DOHH2 (cell line): Measurements from ENCODE around the gene NOXO1.

Source experiments
- H3F3A ChIP-seq: fragments of 200-600 bp; sonication (generic), shearing (Covaris generic); 2 replicates; pipeline ENCODE4 v1.6.0; 2016; ENCODE audit warnings: antibody characterized with exemption, mild to moderate bottlenecking; ENCODE audit not compliant: control insufficient read depth, insufficient read depth
- H3K27ac ChIP-seq: fragments of 200-600 bp; sonication (generic); 2 replicates; pipeline ENCODE4 v1.5.1; 2014; ENCODE audit warnings: low read depth, mild to moderate bottlenecking, low read length, moderate library complexity
- H3K27me3 ChIP-seq: fragments of 200-600 bp; sonication (generic); 2 replicates; pipeline ENCODE4 v1.6.1; 2014; ENCODE audit warnings: mild to moderate bottlenecking, low read length, mixed read lengths; ENCODE audit not compliant: control insufficient read depth
- H3K36me3 ChIP-seq: fragments of 200-600 bp; sonication (generic); 2 replicates; pipeline ENCODE4 v1.6.1; 2014; ENCODE audit warnings: mild to moderate bottlenecking, low read length, moderate library complexity, mixed read lengths; ENCODE audit not compliant: control insufficient read depth
- H3K4me1 ChIP-seq: fragments of 200-600 bp; sonication (generic); 2 replicates; pipeline ENCODE4 v1.6.1; 2014; ENCODE audit warnings: mild to moderate bottlenecking, low read length, mixed read lengths; ENCODE audit not compliant: control insufficient read depth
- H3K4me2 ChIP-seq: fragments of 200-600 bp; sonication (generic); 2 replicates; pipeline ENCODE4 v1.6.0; 2014; ENCODE audit warnings: mild to moderate bottlenecking, low read length, moderate library complexity
- H3K4me3 ChIP-seq: fragments of 200-600 bp; sonication (generic); 2 replicates; pipeline ENCODE4 v1.5.1; 2014; ENCODE audit warnings: mild to moderate bottlenecking, low read length, mixed read lengths
- H3K79me2 ChIP-seq: fragments of 200-600 bp; sonication (generic); 2 replicates; pipeline ENCODE4 v1.6.1; 2014; ENCODE audit warnings: mild to moderate bottlenecking, low read length, mixed read lengths; ENCODE audit not compliant: control insufficient read depth
- H3K9me2 ChIP-seq: fragments of 200-600 bp; sonication (generic); replicated peaks from 2 replicates; pipeline ENCODE4 v1.6.1; 2014; ENCODE audit warnings: mild to moderate bottlenecking, low read length, mixed read lengths; ENCODE audit not compliant: control insufficient read depth
- H3K9me3 ChIP-seq: fragments of 200-600 bp; sonication (generic); 2 replicates; pipeline ENCODE4 v1.6.1; 2014; ENCODE audit warnings: antibody characterized with exemption, low read length, mixed read lengths; ENCODE audit not compliant: control insufficient read depth, insufficient read depth
- H4K20me1 ChIP-seq: fragments of 200-600 bp; sonication (generic); 2 replicates; pipeline ENCODE4 v1.6.0; 2014; ENCODE audit warnings: low read depth, mild to moderate bottlenecking, antibody characterized with exemption, low read length, moderate library complexity; ENCODE audit not compliant: control insufficient read depth, insufficient read depth
- EZH2phosphoT487 ChIP-seq: fragments of 200-600 bp; sonication (generic); IDR thresholded peaks from 2 replicates; pipeline ENCODE4 v1.6.1; 2017; ENCODE audit warnings: borderline replicate concordance, mild to moderate bottlenecking, antibody characterized with exemption, low read length, moderate library complexity, mixed read lengths
- TF ChIP-seq, protein P1 (sequence below): fragments of 200-600 bp; sonication (generic); IDR thresholded peaks from one replicate; pipeline ENCODE4 v1.5.1; 2014; ENCODE audit warnings: antibody characterized with exemption, mild to moderate bottlenecking, low read depth, low read length; ENCODE audit not compliant: poor library complexity, severe bottlenecking

Gene NOXO1

DNA sequence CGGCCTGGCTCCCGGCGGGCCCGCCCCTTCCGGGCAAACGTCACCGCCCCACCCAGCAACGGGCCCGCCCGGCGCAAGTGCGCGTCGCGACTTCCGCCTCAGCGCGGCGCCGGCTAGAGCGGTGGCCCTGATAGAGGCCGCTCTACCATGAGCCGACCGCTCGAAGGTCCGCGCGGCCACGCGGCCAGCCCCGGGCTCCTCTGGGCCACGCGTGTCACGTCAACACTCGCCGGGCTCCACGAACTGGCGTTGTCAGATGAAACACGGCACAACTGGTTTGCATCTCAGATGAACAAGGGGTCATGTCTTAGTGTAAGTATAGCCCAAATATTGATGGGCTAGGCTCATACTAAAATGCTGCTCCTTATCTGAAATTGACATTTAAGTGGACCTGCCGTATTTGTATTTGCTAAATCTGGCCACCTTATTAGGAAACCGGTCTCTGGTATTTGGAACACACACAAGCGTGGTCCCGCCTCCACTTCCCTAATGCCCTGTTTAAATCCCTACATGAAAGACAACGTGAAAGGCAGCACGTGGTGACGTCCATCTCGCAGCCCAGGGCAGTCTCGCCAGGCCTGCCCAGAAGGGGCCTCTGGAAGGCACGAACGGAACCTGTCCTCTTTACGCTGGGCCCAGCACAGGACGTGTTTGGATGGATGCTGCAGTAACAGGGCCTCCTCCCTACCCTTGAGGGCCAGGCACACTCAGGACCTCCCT is 28.7 kb upstream of the NOXO1 start, which contains the start of gene ZNF598:
Gene ZNF598, minus strand, starts transcription at position 31 of the 720 bp plus-strand sequence.
- no peak for TF ChIP-seq EZH2phosphoT487
- TF ChIP-seq, protein P1, sequence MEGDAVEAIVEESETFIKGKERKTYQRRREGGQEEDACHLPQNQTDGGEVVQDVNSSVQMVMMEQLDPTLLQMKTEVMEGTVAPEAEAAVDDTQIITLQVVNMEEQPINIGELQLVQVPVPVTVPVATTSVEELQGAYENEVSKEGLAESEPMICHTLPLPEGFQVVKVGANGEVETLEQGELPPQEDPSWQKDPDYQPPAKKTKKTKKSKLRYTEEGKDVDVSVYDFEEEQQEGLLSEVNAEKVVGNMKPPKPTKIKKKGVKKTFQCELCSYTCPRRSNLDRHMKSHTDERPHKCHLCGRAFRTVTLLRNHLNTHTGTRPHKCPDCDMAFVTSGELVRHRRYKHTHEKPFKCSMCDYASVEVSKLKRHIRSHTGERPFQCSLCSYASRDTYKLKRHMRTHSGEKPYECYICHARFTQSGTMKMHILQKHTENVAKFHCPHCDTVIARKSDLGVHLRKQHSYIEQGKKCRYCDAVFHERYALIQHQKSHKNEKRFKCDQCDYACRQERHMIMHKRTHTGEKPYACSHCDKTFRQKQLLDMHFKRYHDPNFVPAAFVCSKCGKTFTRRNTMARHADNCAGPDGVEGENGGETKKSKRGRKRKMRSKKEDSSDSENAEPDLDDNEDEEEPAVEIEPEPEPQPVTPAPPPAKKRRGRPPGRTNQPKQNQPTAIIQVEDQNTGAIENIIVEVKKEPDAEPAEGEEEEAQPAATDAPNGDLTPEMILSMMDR, result no peak
- Histone ChIP-seq H3K4me2 (peak within 1 kb of the TSS; percentile 93), H3K4me3 (peak within 1 kb of the TSS; percentile 88), H3K79me2 (peaks cover 57% of the 10 kb centered on the region), H3F3A (no peaks in the 10 kb centered on the region), H3K27ac (peak within 1 kb of the TSS; percentile 61), H3K36me3 (peaks cover 46% of the 10 kb centered on the region), H4K20me1 (peaks cover 28% of the 10 kb centered on the region), H3K9me3 (no peaks in the 10 kb centered on the region), H3K27me3 (no peaks in the 10 kb centered on the region), H3K9me2 (no peaks in the 10 kb centered on the region), H3K4me1 (peaks cover 41% of the 10 kb centered on the region)

DNA sequence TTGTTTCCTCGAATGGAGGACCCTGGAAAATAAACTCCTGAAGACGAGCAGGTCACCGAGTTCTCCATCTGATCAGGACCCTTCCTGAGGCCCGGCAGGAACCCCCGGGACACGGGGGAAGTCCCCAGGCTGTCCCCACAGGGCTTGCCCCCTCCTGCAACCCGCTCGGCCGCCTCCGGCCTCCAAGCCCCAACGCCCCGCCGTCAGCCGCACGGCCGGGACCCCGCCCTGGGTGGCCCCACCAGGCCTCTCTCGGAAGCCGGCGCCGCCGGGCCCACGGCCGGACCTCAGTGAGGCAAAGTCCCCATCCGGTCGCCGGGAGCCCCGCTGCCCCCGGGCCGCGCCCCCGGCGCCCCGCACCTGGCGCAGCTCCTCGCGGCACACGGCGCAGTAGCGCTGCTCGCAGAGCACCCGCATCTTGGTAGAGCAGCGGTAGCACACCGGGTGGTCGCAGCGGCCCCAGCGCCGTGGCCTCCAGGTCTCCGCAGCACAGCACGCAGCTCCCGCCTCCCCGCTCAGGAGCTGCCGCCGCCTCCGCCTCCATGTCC is 28.0 kb upstream of the NOXO1 start:
- Histone ChIP-seq H3K27me3 (no peaks in the 10 kb centered on the region), H4K20me1 (peaks cover 28% of the 10 kb centered on the region)

DNA sequence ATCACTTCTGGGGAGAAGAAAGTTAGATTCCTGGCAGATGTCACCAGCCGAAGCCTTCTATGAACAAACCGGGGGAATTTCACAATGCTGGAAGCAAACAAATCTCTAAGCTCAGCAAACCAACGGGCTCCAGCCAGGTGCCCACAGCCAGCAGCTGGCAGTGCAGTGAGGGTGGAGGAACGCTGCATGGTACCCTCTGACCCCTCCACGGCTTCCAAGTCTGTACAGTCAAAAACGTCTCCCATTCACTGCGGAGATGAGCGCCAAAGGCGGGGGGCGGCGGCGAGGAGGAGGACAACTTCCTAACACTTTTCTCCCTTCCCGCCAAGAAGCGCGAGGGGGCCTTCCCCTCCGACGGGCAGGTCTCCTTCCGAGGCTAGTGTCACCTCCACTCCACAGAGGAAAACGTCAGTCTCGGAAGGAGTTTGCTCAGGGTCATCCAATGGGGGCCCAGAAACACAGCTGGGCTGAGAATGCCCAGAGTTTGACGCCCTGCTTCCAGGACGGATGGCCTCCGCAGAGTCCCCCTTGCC is 27.4 kb upstream of the NOXO1 start:
- H3K36me3 ChIP-seq, result peaks cover 54% of the 10 kb centered on the region
- H3K4me1 ChIP-seq, result peaks cover 50% of the 10 kb centered on the region
- peaks cover 29% of the 10 kb centered on the region for H4K20me1 ChIP-seq
- H3F3A ChIP-seq, result no peaks in the 10 kb centered on the region
- no peaks in the 10 kb centered on the region for H3K9me2 ChIP-seq
- H3K4me3 ChIP-seq, result peak overlapping the region; percentile 88
- H3K9me3 ChIP-seq, result no peaks in the 10 kb centered on the region
- H3K79me2 ChIP-seq, result peaks cover 70% of the 10 kb centered on the region
- H3K4me2 ChIP-seq, result peak overlapping the region; percentile 93
- peak overlapping the region; percentile 59 for H3K27ac ChIP-seq
- H3K27me3 ChIP-seq, result no peaks in the 10 kb centered on the region
- TF ChIP-seq EZH2phosphoT487, result no peak
- TF ChIP-seq, protein P1, result no peak

More for the DNA sequence above, 28.0 kb upstream of the NOXO1 start:
- no peaks in the 10 kb centered on the region for H3K9me2 ChIP-seq
- peak overlapping the region; percentile 93 for H3K4me2 ChIP-seq
- H3K27ac ChIP-seq, result peak overlapping the region; percentile 59
- peaks cover 46% of the 10 kb centered on the region for H3K4me1 ChIP-seq
- peaks cover 64% of the 10 kb centered on the region for H3K79me2 ChIP-seq
- H3K4me3 ChIP-seq, result peak overlapping the region; percentile 88
- H3K9me3 ChIP-seq, result no peaks in the 10 kb centered on the region
- H3F3A ChIP-seq, result no peaks in the 10 kb centered on the region
- H3K36me3 ChIP-seq, result peaks cover 51% of the 10 kb centered on the region
- TF ChIP-seq, protein P1, result no peak
- no peak for TF ChIP-seq EZH2phosphoT487
